HPDE6-E6E7 (cell line): ENCODE measurements around the gene DMAC2.
A peak's percentile ranks its signal among the peaks of the same experiment; 100 is the strongest.
"Not testable (repeated sequence)": the region's sequence is repeated elsewhere in the genome, so short reads cannot be mapped to it uniquely, and the experiment has no call there.

Source experiments
- DNase-seq: peaks from one replicate; pipeline ENCODE4 v3.0.0; 2011; ENCODE audit warnings: missing footprints; ENCODE audit errors: extremely low spot score

The DMAC2 gene

DNA sequence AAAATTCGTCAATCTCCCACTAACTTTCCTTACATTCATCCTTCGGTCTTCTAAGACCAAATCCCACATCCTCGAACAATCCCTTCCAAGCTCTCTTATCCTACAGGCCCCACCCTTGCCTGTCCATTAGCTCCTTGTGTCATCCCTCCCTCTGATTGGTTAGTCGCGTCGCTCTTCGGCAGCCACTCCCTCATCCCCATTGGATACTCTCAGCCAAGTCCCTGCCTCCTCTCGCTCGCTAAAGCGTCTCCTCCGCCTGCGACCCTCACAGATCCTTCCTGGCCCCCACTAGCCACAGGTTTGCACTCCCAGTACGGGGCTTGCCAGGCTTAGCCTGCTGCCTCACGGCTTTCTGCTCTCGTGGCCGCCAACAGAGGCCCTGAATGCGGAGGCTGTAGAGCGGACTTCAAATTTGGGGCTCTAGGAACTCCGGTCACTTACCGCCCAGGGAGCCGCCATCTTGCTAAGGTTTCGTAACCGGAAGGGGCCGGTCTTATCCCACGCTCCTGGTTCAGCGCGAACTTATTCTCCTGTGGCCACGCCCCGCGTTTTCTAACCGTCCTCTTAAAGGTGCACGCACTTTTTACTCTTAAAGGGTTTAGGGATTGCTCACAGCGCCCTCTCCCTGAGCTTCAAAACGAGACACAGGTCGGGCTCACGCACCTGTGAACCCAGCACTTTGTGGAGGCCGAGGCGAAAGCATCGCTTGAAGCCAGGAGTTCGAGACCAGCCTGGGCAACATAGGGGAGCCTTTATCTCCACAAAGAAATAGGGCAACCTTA is at the start of gene DMAC2:
Gene DMAC2, minus strand, starts transcription at position 472 of the 782 bp plus-strand sequence. Its CDS starts 13 bp downstream, at position 459.
- peak; percentile 97 for DNase-seq

DNA sequence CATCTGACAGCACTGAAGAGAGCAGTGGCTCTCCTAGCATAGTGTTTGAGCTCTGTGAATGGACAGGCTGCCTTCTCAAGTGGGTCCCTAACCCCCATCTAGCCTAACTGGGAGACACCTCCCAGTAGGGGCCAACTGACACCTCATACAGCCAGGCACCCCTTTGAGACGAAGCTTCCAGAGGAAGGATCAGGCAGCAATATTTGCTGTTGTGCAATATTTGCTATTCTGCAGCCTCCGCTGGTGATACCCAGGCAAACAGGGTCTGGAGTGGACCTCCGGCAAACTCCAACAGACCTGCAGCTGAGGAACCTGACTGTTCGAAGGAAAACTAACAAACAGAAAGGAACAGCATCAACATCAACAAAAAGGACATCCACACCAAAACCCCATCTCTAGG is 47.2 kb upstream of the DMAC2 start:
- DNase-seq = not testable (repeated sequence)

GRCh38 chr19:41484822-41485221 is 45.1 kb upstream of the DMAC2 start:
- DNase-seq = no peak

GRCh38 chr19:41480336-41480735 is 40.6 kb upstream of the DMAC2 start:
- DNase-seq = no peak

DNA sequence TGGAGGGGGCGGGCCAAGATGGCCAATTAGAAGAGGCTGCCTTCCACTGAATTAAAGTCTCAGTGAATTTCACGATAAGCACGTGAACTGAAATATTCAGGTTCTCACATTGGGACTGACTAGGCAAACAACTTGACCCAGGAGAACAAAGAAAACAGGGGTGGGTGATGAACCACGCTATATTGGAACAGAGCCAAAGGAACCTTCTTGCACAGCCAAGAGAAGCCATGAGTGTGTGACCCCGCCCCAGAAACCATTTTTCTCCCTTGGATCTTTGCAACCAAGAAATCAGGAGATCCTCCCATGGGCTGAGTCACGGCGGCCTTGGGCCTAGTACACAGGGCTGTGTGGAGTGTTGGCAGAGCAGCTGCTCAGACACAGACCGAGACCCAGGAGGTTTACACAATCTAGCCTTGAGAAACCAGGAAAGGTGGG is 40.1 kb upstream of the DMAC2 start:
- DNase-seq = no peak

DNA sequence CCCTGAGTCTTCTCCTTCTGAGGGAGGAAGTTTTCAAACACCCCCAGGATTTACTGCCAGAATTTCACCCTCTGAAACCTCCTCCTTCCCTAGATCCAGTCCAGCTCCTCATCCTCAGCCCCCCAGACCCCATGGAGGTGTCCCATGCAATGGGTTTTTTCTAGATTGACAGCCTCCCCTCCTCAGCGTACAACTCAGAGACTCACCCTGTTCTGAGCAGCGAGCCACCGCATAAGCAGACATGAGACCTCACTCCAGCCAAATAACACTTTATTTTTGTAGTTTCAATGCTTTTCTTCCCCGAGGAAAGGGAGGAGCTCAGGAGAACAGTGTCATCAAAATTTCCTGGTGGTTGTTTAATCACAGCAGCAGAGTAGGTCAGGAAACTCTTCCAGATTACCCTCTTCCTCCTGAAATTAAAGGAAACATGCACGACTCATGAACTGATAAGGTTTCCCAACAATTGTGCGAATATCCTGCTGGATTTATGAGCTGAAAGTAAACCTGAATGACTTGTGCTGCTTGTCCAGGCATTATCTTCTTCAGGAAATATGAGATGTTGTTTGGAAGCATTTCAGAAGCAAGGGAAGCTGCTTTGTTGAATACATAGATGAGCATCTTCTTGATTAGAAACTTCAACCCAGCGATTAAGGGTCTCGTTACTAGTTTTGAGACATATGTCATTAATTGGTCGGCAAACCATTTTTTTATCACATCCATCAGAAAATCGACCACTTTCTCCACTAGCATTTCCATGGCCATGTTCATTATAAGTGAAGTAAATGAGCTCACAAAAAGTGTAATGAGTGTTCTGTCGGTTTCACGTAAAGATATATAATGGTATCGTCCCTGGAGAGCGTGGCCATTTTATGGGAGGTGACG is 39.4 kb upstream of the DMAC2 start:
- no peak for DNase-seq

- DNase-seq = no peak
These were observed 38.5 kb upstream of the DMAC2 start for GRCh38 chr19:41478171-41478570.

GRCh38 chr19:41476583-41476982 is 36.9 kb upstream of the DMAC2 start:
- no peak for DNase-seq

DNA sequence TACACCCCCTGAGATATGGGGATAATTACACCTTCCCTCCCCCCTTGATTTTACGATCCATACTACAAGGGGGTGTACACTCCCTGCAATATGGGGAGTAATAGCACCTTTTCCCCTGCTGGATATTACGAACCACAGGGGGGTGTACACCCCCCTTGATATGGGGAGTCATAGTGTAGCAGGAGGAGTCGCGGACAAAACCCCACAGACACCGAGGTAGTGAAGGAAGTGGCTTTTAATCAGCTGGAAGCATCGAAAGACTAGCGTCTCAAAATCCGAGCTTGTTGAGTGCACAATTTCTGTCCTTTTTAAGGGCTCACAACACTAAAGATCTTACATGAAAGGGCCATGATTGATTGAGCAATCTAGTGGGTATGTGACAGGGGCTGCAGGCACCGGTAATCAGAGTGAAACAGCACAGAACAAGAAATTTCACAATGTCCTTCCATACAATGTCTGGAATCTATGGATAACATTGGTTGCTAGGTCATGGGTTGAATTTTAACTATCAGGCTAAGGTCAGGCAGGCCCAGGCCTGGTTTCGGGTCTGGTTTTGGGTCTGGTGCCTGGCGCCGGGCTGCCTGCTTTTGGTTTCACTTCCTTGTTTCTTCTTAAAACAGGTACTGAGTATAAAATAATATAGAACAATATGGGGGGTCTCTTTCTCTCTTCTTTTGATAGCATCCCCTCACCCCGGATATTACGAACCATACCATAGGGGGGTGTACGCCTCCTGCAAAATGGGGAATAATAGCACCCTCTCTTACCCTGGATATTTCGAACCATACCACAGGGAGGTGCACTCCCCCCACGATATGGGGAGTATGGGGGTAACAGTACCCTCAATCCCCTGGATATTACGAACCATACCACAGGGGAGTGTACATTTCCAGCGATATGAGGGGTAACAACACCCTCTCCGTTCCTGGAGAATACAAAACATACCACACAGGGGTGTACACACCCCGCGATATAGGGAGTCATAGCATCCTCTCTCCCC is 23.8 kb upstream of the DMAC2 start:
- DNase-seq = not testable (repeated sequence)

GRCh38 chr19:41462497-41462896 is 22.8 kb upstream of the DMAC2 start:
- no peak for DNase-seq

DNA sequence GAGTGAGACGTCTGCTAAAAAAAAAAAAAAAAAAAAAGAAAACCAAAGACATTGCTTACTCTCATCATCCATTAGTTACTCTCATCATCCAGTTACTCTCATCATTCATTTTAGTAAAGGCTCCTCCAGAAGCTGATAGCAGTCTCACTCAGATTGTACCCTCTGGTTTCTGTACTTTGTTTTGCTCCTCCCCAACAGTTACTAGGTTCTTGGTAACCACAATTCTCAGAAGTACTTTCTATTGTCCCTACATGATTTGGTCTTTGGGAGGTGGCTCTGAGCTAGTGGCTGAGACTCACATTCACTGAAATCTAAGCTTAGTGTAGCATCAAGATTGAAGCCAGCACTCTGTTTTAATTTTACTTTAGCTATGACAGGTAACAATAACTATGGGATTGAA is 17.5 kb upstream of the DMAC2 start:
- no peak for DNase-seq

GRCh38 chr19:41456342-41456918 is 16.7 kb upstream of the DMAC2 start:
- no peak for DNase-seq

- DNase-seq = no peak
These were observed 16.2 kb upstream of the DMAC2 start for GRCh38 chr19:41455936-41456335.

GRCh38 chr19:41452584-41453275 is 13.0 kb upstream of the DMAC2 start:
- no peak for DNase-seq

- no peak for DNase-seq
These were observed 10.1 kb upstream of the DMAC2 start for GRCh38 chr19:41449865-41450178.

DNA sequence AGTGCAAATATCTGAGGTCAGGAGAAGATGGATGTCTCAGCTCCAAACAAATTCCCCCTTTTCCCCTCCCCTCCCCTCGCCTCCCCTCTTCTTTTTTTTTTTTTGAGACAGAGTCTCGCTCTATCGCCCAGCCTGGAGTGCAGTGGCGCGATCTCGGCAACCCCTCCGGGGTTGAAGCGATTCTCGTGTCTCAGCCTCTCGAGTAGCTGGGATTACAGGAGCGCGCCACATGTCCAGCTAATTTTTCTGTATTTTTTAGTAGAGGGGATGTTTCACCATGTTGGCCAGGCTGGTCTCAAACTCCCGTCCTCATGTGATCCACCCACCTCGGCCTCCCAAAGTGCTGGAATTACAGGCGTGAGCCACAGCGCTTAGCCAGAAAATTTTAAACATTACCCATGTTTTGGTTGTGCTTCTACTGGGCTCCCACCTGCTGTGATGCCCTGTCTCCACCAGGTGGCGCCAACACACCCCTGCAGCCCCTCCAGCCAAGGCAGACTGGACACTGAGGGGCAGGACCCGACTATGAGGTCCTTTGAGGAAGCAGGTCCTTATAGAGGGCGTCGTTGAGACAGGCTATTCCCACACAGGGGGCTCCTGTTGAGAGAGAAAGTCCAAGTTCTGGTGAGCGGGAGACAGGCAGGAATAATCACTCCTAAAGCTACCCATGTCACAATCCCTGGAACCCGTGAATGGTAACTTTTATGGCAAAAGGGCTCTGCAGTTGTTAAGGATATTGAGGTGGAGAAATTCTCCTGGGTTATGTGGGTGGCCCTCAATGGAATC is 9.6 kb upstream of the DMAC2 start:
- peak; percentile 72 for DNase-seq

GRCh38 chr19:41447732-41448332 is 8.1 kb upstream of the DMAC2 start:
- no peak for DNase-seq

DNA sequence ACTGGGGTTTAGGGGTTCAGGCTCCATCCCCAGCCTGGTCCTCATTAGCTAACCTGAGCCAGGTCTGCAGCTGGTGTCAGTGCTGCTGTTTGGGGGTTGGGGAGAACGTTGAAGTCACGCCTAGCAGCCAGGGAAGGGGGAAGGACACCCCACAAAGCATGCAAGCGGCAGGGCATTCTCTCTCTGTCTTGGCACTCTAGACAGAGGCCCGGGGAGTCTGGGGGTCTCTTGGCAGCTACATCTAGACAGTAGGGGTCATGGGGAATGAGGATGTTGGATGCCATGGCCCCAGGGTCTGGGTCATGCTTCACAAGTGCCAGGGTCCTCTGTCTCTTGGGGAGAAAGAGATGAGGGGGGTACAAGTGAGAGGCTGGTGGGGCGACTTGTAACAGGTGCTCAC is 5.9 kb upstream of the DMAC2 start:
- no peak for DNase-seq

DNA sequence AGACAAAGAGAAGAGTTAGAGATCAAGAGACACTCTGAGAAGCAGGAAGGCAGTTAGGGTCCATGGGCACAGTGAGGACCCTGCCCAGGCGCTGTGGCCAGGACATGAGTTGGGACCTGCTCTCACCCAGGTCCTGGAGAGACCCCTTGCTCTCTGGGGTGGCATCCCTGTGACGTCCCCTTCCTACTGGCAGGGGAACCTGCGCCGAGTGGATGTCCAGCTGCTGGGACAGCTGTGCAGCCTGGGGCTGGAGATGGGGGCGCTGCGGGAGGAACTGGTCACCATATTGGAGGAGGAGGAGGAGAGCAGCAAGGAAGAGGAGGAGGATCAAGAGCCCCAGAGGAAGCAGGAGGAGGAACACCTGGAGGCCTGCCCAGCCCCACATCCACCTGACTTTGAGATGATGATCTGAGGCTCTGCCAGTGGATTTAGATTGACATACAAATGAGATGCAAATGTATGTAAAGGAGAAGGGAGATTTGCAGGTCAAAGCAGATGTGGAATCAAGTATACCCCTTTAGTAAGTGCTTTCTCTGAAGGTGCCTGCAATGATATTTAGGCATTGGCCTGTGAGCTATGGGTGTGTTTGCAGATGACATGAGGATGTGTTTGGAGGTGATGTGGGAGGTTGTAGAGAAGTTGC is 4.2 kb upstream of the DMAC2 start:
- no peak for DNase-seq
